ENCODE measurements around the gene FAM184B. TPM values are rescaled to one million over a fixed set of nuclear protein-coding genes. Genes with fewer than 3 reads are reported as not detected.

Gene FAM184B
- total and polyA plus RNA-seq, 2 experiments from 2014 or later: 0.11 to 0.49 TPM

GRCh38 chr4:17765514-17766286, 15.7 kb downstream of the FAM184B start:
- H3K36me3 Mint-ChIP-seq (ENCODE audit: low read depth): peaks cover 8% of the 10 kb centered on the region
- Histone ChIP-seq H3K36me3 (ENCODE audit: insufficient read depth) (no peaks in the 10 kb centered on the region), H2AFZ (no peak overlapping the region), H3K9me2 (ENCODE audit: insufficient read depth) (no peaks in the 10 kb centered on the region), H4K20me1 (replicated peaks; ENCODE audit: insufficient read depth) (no peaks in the 10 kb centered on the region), H3K4me1 (ENCODE audit: insufficient read depth) (no peaks in the 10 kb centered on the region), H3F3A (replicated peaks; ENCODE audit: low read depth) (no peaks in the 10 kb centered on the region), H3K27ac (ENCODE audit: low read depth) (no peak overlapping the region), H3K27me3 (ENCODE audit: insufficient read depth) (no peaks in the 10 kb centered on the region), H3K79me2 (replicated peaks; ENCODE audit: insufficient read depth) (no peaks in the 10 kb centered on the region), H3K4me3 (no peak overlapping the region), H3K4me2 (no peak overlapping the region)
- peaks cover 10% of the 10 kb centered on the region for H3K4me1 Mint-ChIP-seq
- no peak for DNase-seq (ENCODE audit: low spot score)
- H3K4me3 Mint-ChIP-seq: no peak overlapping the region
- ATAC-seq: no peak
- peaks cover 6% of the 10 kb centered on the region for H3K27me3 Mint-ChIP-seq (ENCODE audit: insufficient read depth, low read depth, poor library complexity)
- peaks cover 29% of the 10 kb centered on the region for H3K9me3 Mint-ChIP-seq
- no peak for TF ChIP-seq ZNF114 (CRISPR knock-in tag; IDR thresholded peaks at IDR 0.05)
- H3K27ac Mint-ChIP-seq: no peak overlapping the region

- H3K36me3 Mint-ChIP-seq (ENCODE audit: low read depth): peaks cover 8% of the 10 kb centered on the region
- TF ChIP-seq ZNF114 (CRISPR knock-in tag; IDR thresholded peaks at IDR 0.05): no peak
- TF ChIP-seq POLR2AphosphoS5 (IDR thresholded peaks at IDR 0.05; ENCODE audit: low read depth): no peak
- TF ChIP-seq REST (IDR thresholded peaks at IDR 0.05; ENCODE audit: unreplicated experiment): no peak
- TF ChIP-seq ETS1 (IDR thresholded peaks at IDR 0.05): no peak
- TF ChIP-seq JUNB (IDR thresholded peaks at IDR 0.05; ENCODE audit: unreplicated experiment): no peak
- no peak for TF ChIP-seq NANOG (IDR thresholded peaks at IDR 0.05; ENCODE audit: borderline replicate concordance)
- TF ChIP-seq CREB1 (CRISPR knock-in tag; IDR thresholded peaks at IDR 0.05; ENCODE audit: low read depth): no peak
- no peak for TF ChIP-seq EZH2phosphoT487 (IDR thresholded peaks at IDR 0.05; ENCODE audit: unreplicated experiment)
- Histone ChIP-seq H3K27me3 (ENCODE audit: insufficient read depth) (no peaks in the 10 kb centered on the region), H3K36me3 (ENCODE audit: insufficient read depth) (no peaks in the 10 kb centered on the region), H3F3A (replicated peaks; ENCODE audit: low read depth) (no peaks in the 10 kb centered on the region), H2AFZ (no peak overlapping the region), H3K27ac (ENCODE audit: low read depth) (no peak overlapping the region), H3K4me2 (no peak overlapping the region), H3K4me3 (no peak overlapping the region), H3K79me2 (replicated peaks; ENCODE audit: insufficient read depth) (no peaks in the 10 kb centered on the region), H3K4me1 (ENCODE audit: insufficient read depth) (no peaks in the 10 kb centered on the region), H3K9me2 (ENCODE audit: insufficient read depth) (no peaks in the 10 kb centered on the region), H4K20me1 (replicated peaks; ENCODE audit: insufficient read depth) (no peaks in the 10 kb centered on the region)
- no peak overlapping the region for H3K27ac Mint-ChIP-seq
- H3K9me3 Mint-ChIP-seq: peaks cover 29% of the 10 kb centered on the region
- peaks cover 2% of the 10 kb centered on the region for H3K27me3 Mint-ChIP-seq (ENCODE audit: insufficient read depth, low read depth, poor library complexity)
- DNase-seq (ENCODE audit: low spot score) (no peak), ATAC-seq (no peak)
- peaks cover 14% of the 10 kb centered on the region for H3K4me1 Mint-ChIP-seq
- H3K4me3 Mint-ChIP-seq: no peak overlapping the region
These were observed 17.5 kb downstream of the FAM184B start for GRCh38 chr4:17763931-17764330.

Measured in GM23338 (cell line).